GM21423 (cell line): ENCODE measurements around the gene DCLK1.

Source experiments
- ATAC-seq: cut with Tn5 transposase; IDR thresholded peaks from one replicate; pipeline ENCODE4 v1.9.1; 2021; ENCODE audit warnings: mild to moderate bottlenecking, moderate library complexity; ENCODE audit not compliant: unreplicated experiment

The DCLK1 gene

DNA sequence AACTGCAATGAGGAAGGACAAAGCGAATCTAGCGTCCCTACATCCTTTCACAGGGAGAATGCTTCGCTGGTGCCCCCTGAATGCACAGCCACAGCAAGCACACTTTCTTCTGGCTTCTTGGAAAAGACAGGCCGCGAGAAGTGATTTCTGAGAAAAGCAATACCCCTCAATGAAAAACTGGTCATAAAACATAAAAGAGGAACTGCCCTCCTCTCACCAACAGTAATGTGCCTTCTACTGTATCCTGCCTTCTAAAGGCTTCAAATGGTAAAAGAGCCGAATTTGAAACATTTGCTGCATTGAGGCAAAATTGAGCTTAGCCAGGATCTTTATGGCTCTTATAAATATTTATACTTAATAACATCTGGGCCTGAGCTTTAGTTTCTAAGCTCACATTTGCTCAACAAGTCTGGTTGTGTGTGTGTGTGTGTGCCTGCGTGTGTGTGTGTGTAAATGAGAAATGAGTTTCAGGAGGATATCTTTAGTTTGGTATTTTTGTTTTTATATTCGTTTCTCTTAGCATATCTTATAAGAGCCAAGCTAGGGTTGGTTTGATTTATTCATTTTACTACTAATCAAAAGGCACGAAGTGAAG lies 408.6 kb downstream of the DCLK1 start:
- ATAC-seq, result no peak

DNA sequence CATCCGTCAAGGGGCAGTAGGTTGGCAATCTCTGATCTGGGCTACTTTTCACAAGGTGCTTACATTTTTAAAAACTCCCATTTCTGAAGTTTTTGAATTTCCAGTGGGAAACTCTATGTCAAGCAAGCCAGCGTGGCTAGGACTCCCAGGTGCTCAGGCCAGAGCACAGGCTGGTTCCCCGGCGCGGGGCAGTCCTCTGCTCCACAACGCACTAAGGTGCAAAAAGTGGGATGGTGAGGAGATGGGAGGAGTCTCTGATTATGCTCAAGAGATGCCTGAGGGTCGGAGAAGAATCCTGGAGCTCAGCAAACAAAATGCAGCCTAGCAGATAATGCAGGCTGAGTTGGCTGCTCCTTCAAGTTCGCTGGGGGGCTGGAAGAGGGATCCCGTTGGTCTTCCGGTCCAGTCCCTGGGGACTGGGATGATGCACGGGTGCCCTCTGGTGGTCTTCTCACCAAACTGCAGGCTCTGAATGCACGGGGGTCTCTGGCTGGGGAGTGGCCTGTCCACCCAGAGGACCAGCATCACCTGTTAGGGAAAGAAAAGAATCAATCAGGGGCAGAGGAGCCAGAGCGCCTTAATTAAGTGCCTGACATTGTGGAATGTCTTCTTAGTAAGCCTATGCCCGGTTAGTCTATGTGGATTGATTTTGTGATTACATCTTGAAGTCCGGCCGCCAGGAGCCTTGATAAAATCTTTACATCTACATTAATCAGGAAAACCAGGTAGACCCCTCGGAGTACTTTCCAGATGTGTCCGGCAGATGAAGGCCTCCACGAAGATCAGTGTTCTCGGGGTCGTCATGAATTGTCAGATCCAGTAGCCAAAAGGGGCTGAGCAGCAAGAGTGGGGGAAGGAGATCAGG lies 410.3 kb downstream of the DCLK1 start:
- no peak for ATAC-seq

DNA sequence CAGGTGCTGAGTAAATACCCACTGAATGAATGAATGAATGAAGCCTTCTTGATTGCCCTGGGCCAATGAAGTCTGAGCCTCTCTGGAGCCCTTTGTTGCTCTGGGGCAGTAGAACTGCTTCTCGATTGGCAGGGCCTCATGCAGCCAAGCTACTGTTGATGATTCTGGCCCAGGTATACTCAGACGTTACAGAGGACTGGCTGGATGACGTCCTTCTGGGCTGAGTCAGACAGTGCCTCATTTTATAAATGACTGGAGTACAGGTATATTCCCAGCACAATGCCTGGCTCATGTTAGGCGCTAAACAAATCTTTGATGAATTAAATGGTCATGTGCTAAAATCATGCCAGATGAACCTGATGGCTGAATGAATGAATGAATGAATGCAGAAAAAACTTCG lies 410.9 kb downstream of the DCLK1 start:
- ATAC-seq, result no peak
